ENCODE results near the gene NHP2. TPM values are rescaled to one million over a fixed set of nuclear protein-coding genes. Genes with fewer than 3 reads are reported as not detected.
"Not testable (repeated sequence)": the region's sequence is repeated elsewhere in the genome, so short reads cannot be mapped to it uniquely, and the experiment has no call there.

NHP2 gene
- polyA plus RNA-seq: 100 to 1,000 TPM; 119 to 208 (median 201) TPM

- peak within 1 kb of the TSS; percentile 44 for H3K27ac ChIP-seq (ENCODE audit: low read depth, low read length)
- 2% methylated on average over 62 to 68 of the region's 68 CpGs for WGBS, 3 donors
These were observed at the start of gene NHP2 for GRCh38 chr5:178153530-178154340. TSS of gene NHP2 (minus strand) at chr5:178153885. CDS start at chr5:178153817, 68 bp downstream.

GRCh38 chr5:178202541-178202940 lies 48.9 kb upstream of the NHP2 start:
- H3K27ac ChIP-seq (ENCODE audit: low read depth, low read length): no peak overlapping the region
- WGBS, 3 donors: 95 to 97% (median 95%) methylated on average over 10 of the region's 10 CpGs

GRCh38 chr5:178201927-178202235 lies 48.2 kb upstream of the NHP2 start:
- no peak overlapping the region for H3K27ac ChIP-seq (ENCODE audit: low read depth, low read length)
- 25 to 33% (median 32%) methylated on average over 2 of the region's 2 CpGs for WGBS, 3 donors

- no peak overlapping the region for H3K27ac ChIP-seq (ENCODE audit: low read depth, low read length)
- WGBS, 3 donors: 85 to 89% (median 86%) methylated on average over 14 of the region's 14 CpGs
These were observed 47.7 kb upstream of the NHP2 start for GRCh38 chr5:178201221-178201926.

GRCh38 chr5:178199581-178200434 lies 46.1 kb upstream of the NHP2 start:
- 72 to 79% (median 74%) methylated on average over 12 of the region's 12 CpGs for WGBS, 3 donors
- H3K27ac ChIP-seq (ENCODE audit: low read depth, low read length): no peak overlapping the region

GRCh38 chr5:178198706-178199105 lies 45.0 kb upstream of the NHP2 start:
- H3K27ac ChIP-seq (ENCODE audit: low read depth, low read length): no peak overlapping the region
- WGBS, 3 donors: 55 to 88% (median 56%) methylated on average over 11 of the region's 11 CpGs

GRCh38 chr5:178198151-178198550 lies 44.5 kb upstream of the NHP2 start:
- WGBS, 3 donors: 71 to 87% (median 73%) methylated on average over 11 of the region's 11 CpGs

GRCh38 chr5:178196986-178197385 lies 43.3 kb upstream of the NHP2 start:
- 80 to 83% (median 82%) methylated on average over 8 of the region's 8 CpGs for WGBS, 3 donors
- H3K27ac ChIP-seq (ENCODE audit: low read depth, low read length): no peak overlapping the region

More at GRCh38 chr5:178198151-178198550, 44.5 kb upstream of the NHP2 start:
- H3K27ac ChIP-seq (ENCODE audit: low read depth, low read length): not testable (repeated sequence)

GRCh38 chr5:178196281-178196812 lies 42.7 kb upstream of the NHP2 start:
- no peak overlapping the region for H3K27ac ChIP-seq (ENCODE audit: low read depth, low read length)
- WGBS, 3 donors: 69 to 82% (median 80%) methylated on average over 7 of the region's 7 CpGs

- WGBS, 3 donors: 19 to 34% (median 26%) methylated on average over 7 of the region's 7 CpGs
- H3K27ac ChIP-seq (ENCODE audit: low read depth, low read length): no peak overlapping the region
These were observed 40.3 kb upstream of the NHP2 start for GRCh38 chr5:178194026-178194425.

- H3K27ac ChIP-seq (ENCODE audit: low read depth, low read length): no peak overlapping the region
- 56 to 77% (median 59%) methylated on average over 8 of the region's 8 CpGs for WGBS, 3 donors
These were observed 39.6 kb upstream of the NHP2 start for GRCh38 chr5:178193251-178193809.

- WGBS, 3 donors: 87 to 94% (median 90%) methylated on average over 7 of the region's 7 CpGs
These were observed 39.1 kb upstream of the NHP2 start for GRCh38 chr5:178192787-178193186.

GRCh38 chr5:178192244-178192643 lies 38.6 kb upstream of the NHP2 start:
- WGBS, 3 donors: 42 to 55% (median 55%) methylated on average over 2 of the region's 2 CpGs
- no peak overlapping the region for H3K27ac ChIP-seq (ENCODE audit: low read depth, low read length)

More at GRCh38 chr5:178192787-178193186, 39.1 kb upstream of the NHP2 start:
- H3K27ac ChIP-seq (ENCODE audit: low read depth, low read length): no peak overlapping the region

- 73 to 88% (median 85%) methylated on average over 4 of the region's 4 CpGs for WGBS, 3 donors
- H3K27ac ChIP-seq (ENCODE audit: low read depth, low read length): no peak overlapping the region
These were observed 38.0 kb upstream of the NHP2 start for GRCh38 chr5:178191661-178192060.

GRCh38 chr5:178189433-178189832 lies 35.7 kb upstream of the NHP2 start:
- no peak overlapping the region for H3K27ac ChIP-seq (ENCODE audit: low read depth, low read length)
- WGBS, 3 donors: 42 to 73% (median 46%) methylated on average over 2 of the region's 2 CpGs

GRCh38 chr5:178187014-178187413 lies 33.3 kb upstream of the NHP2 start, which contains the start of gene GMCL2:
TSS of gene GMCL2 (minus strand) at chr5:178187371. CDS start at chr5:178187299, 72 bp downstream.
- H3K27ac ChIP-seq (ENCODE audit: low read depth, low read length): no peak within 1 kb of the TSS
- WGBS, 3 donors: 66 to 87% (median 75%) methylated on average over 26 to 27 of the region's 27 CpGs

GRCh38 chr5:178186427-178186826 lies 32.7 kb upstream of the NHP2 start:
- WGBS, 3 donors: 57 to 66% (median 58%) methylated on average over 6 of the region's 6 CpGs
- H3K27ac ChIP-seq (ENCODE audit: low read depth, low read length): no peak overlapping the region
